Measurements from ENCODE around the gene CADM2.
A peak's percentile ranks its signal among the peaks of the same experiment; 100 is the strongest.

The CADM2 gene

DNA sequence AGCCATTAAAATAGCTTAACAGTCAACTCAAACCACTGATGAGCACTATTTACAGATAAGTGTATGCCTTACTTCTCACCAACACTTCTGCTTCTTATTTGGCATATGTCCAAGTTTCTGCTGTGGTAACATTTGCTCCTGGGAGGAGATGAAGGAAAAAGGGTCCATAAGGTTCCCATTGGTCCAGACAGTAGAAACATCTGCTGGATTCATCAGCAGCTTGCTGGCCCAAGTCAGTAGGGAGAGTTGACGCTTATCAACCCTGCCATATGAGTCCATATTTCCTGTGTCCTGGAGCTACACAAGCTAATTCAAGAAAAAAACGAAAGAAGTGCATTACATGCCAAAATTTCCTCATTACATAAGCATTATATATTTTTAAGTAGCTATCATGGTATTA lies 824.5 kb downstream of the CADM2 start:
- no peak overlapping the region for H3K9ac ChIP-seq (ENCODE audit: insufficient read length)
- no peaks in the 10 kb centered on the region for H3K9me3 ChIP-seq (ENCODE audit: low read depth, low read length)
- H3K27ac ChIP-seq: no peak overlapping the region
- H3K4me3 ChIP-seq: no peak overlapping the region
- H3K36me3 ChIP-seq (ENCODE audit: insufficient read depth, low read length): no peaks in the 10 kb centered on the region
- DNase-seq (ENCODE audit: low read depth, low spot score): no peak
- TF ChIP-seq POLR2AphosphoS5 (IDR thresholded peaks at IDR 0.05; ENCODE audit: borderline replicate concordance, low read depth, low read length): no peak
- TF ChIP-seq FOXP2 (optimal IDR thresholded peaks at IDR 0.05; ENCODE audit: control extremely low read depth, extremely low read length, insufficient read depth): no peak
- TF ChIP-seq EZH2 (IDR thresholded peaks at IDR 0.05): no peak

DNA sequence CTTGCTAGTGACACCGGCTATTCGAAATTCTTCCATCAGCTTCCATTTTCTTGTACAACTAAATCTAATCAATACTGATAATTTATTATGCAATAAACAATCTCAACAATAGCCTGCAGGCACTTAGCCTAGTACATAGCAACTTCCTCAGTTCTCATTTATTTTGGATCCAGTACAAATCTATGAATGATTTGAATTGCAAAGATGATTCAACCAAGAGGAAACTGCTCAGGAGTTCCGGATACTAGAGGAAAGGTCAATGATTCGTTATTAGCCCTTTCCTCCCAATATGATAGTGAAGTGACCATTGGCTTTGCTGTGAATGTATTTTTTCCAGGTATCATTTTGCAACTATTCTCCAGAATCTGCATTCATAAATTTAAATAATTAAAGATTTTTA lies 827.0 kb downstream of the CADM2 start:
- Histone ChIP-seq H3K9ac (ENCODE audit: insufficient read length) (no peak overlapping the region), H3K4me3 (no peak overlapping the region), H3K27ac (no peak overlapping the region), H3K9me3 (ENCODE audit: low read depth, low read length) (no peaks in the 10 kb centered on the region), H3K36me3 (ENCODE audit: insufficient read depth, low read length) (no peaks in the 10 kb centered on the region)
- no peak for TF ChIP-seq POLR2AphosphoS5 (IDR thresholded peaks at IDR 0.05; ENCODE audit: borderline replicate concordance, low read depth, low read length)
- no peak for TF ChIP-seq EZH2 (IDR thresholded peaks at IDR 0.05)
- no peak for TF ChIP-seq FOXP2 (optimal IDR thresholded peaks at IDR 0.05; ENCODE audit: control extremely low read depth, extremely low read length, insufficient read depth)
- DNase-seq (ENCODE audit: low read depth, low spot score): no peak

DNA sequence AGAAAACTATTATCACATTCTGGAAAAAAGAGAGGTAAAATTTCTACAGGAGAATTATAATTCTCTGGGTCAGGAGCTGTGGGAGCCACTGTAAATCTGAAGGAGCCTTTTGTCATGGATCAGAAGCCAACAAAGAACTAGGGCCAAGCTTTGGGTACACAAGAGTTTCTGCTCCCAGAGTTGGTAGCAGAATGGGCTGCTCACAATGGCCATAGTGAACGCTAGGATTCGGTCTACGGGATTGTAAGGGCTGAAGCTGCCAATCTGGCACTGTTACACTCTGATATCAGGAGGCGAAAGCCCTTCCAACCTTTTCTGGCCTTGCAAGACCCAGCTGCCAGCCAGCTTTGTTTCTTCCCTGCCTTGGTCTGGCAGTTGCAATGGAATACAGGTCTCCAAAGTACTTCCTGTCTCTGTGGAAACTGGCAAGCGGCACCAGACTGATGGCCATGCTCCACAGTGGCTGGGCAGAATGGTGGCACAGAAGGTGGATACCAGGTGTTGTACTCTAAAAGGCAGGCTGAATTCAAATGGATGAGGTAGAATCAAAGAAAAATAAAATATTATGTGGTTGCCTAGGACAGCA lies 831.7 kb downstream of the CADM2 start:
- Histone ChIP-seq H3K9ac (ENCODE audit: insufficient read length) (no peak overlapping the region), H3K27ac (no peak overlapping the region), H3K36me3 (ENCODE audit: insufficient read depth, low read length) (no peaks in the 10 kb centered on the region), H3K4me3 (no peak overlapping the region), H3K9me3 (ENCODE audit: low read depth, low read length) (no peaks in the 10 kb centered on the region)
- no peak for TF ChIP-seq EZH2 (IDR thresholded peaks at IDR 0.05)
- TF ChIP-seq POLR2AphosphoS5 (IDR thresholded peaks at IDR 0.05; ENCODE audit: borderline replicate concordance, low read depth, low read length): no peak
- no peak for TF ChIP-seq FOXP2 (optimal IDR thresholded peaks at IDR 0.05; ENCODE audit: control extremely low read depth, extremely low read length, insufficient read depth)
- no peak for DNase-seq (ENCODE audit: low read depth, low spot score)

DNA sequence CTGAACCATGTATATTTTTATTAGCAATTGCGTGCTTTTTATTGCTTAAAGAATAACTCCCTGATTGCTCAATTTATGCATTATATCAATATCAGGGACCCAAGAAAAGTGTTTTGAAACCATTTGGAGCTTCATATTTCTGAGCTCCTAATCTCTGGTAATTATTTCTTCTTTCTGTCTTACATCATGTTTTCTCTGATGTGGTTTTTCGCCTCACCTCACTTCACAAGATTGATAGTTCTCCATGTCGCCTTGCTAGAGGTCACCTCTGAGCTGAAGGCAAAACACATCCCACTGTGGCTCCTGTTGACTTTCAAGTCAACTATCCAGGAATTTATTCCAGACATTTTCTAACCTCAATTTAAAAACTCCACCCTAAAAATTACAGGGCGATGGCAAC lies 837.4 kb downstream of the CADM2 start:
- H3K4me3 ChIP-seq: no peak overlapping the region
- H3K9me3 ChIP-seq (ENCODE audit: low read depth, low read length): no peaks in the 10 kb centered on the region
- no peak overlapping the region for H3K27ac ChIP-seq
- no peak for DNase-seq (ENCODE audit: low read depth, low spot score)
- H3K36me3 ChIP-seq (ENCODE audit: insufficient read depth, low read length): no peaks in the 10 kb centered on the region
- no peak overlapping the region for H3K9ac ChIP-seq (ENCODE audit: insufficient read length)
- TF ChIP-seq FOXP2 (optimal IDR thresholded peaks at IDR 0.05; ENCODE audit: control extremely low read depth, extremely low read length, insufficient read depth) (no peak), POLR2AphosphoS5 (IDR thresholded peaks at IDR 0.05; ENCODE audit: borderline replicate concordance, low read depth, low read length) (no peak), EZH2 (IDR thresholded peaks at IDR 0.05) (no peak)

DNA sequence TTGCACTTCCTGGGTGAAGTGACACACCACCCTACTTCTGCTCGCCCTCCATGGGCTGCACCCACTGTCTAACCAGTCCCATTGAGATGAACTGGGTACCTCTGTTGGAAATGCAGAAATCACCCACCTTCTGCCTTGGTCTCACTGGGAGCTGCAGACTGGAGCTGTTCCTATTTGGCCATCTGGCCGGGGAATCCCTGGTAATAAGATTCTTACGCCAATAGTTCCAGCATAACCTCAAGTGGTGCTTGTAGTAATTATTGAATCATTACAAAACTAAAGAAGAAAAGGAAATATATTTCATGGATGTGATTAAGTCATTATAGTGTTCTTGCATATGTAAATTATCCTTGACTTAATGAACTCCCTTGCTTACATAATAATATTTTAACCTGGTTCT lies 841.9 kb downstream of the CADM2 start:
- H3K9me3 ChIP-seq (ENCODE audit: low read depth, low read length): no peaks in the 10 kb centered on the region
- no peaks in the 10 kb centered on the region for H3K36me3 ChIP-seq (ENCODE audit: insufficient read depth, low read length)
- no peak overlapping the region for H3K27ac ChIP-seq
- no peak for DNase-seq (ENCODE audit: low read depth, low spot score)
- no peak overlapping the region for H3K4me3 ChIP-seq
- TF ChIP-seq EZH2 (IDR thresholded peaks at IDR 0.05) (no peak), POLR2AphosphoS5 (IDR thresholded peaks at IDR 0.05; ENCODE audit: borderline replicate concordance, low read depth, low read length) (no peak), FOXP2 (optimal IDR thresholded peaks at IDR 0.05; ENCODE audit: control extremely low read depth, extremely low read length, insufficient read depth) (no peak)
- H3K9ac ChIP-seq (ENCODE audit: insufficient read length): no peak overlapping the region

DNA sequence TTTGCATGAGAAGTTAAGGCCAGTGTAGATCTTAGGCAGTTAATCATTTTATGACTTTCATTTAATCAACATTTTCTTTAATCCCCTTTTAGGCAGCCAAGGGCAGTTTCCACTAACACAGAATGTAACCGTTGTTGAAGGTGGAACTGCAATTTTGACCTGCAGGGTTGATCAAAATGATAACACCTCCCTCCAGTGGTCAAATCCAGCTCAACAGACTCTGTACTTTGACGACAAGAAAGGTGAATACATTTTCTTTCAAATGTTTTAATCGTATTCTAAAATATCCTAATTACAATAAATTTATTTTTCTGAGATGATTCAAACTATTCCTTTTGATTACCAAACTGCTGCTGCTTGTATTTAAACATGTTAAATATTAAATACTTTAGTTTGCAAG lies 843.2 kb downstream of the CADM2 start:
- Histone ChIP-seq H3K9me3 (ENCODE audit: low read depth, low read length) (no peaks in the 10 kb centered on the region), H3K27ac (no peak overlapping the region), H3K4me3 (no peak overlapping the region), H3K9ac (ENCODE audit: insufficient read length) (peak overlapping the region; percentile 1), H3K36me3 (ENCODE audit: insufficient read depth, low read length) (no peaks in the 10 kb centered on the region)
- no peak for DNase-seq (ENCODE audit: low read depth, low spot score)
- no peak for TF ChIP-seq EZH2 (IDR thresholded peaks at IDR 0.05)
- TF ChIP-seq POLR2AphosphoS5 (IDR thresholded peaks at IDR 0.05; ENCODE audit: borderline replicate concordance, low read depth, low read length): no peak
- no peak for TF ChIP-seq FOXP2 (optimal IDR thresholded peaks at IDR 0.05; ENCODE audit: control extremely low read depth, extremely low read length, insufficient read depth)

DNA sequence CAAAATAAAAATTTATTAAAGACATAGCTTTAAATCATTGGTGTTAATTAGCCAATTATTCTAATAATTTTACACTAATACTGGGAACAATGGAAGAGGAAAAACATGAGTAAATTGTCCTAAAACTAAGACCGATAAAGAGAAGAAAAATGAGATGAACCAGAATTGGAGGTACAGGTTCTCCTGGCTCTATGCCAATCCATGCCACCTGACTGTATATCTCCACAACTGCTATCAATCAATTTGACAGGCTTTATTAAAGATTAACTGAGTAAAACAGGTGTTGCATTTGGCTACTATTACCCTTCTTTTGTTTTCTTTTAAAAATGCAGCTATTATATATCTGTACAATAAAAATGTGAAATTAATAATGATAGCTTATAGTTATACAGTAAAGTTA lies 850.0 kb downstream of the CADM2 start:
- Histone ChIP-seq H3K4me3 (no peak overlapping the region), H3K27ac (no peak overlapping the region), H3K9me3 (ENCODE audit: low read depth, low read length) (no peaks in the 10 kb centered on the region), H3K36me3 (ENCODE audit: insufficient read depth, low read length) (no peaks in the 10 kb centered on the region), H3K9ac (ENCODE audit: insufficient read length) (no peak overlapping the region)
- TF ChIP-seq FOXP2 (optimal IDR thresholded peaks at IDR 0.05; ENCODE audit: control extremely low read depth, extremely low read length, insufficient read depth) (no peak), POLR2AphosphoS5 (IDR thresholded peaks at IDR 0.05; ENCODE audit: borderline replicate concordance, low read depth, low read length) (no peak), EZH2 (IDR thresholded peaks at IDR 0.05) (no peak)
- no peak for DNase-seq (ENCODE audit: low read depth, low spot score)

DNA sequence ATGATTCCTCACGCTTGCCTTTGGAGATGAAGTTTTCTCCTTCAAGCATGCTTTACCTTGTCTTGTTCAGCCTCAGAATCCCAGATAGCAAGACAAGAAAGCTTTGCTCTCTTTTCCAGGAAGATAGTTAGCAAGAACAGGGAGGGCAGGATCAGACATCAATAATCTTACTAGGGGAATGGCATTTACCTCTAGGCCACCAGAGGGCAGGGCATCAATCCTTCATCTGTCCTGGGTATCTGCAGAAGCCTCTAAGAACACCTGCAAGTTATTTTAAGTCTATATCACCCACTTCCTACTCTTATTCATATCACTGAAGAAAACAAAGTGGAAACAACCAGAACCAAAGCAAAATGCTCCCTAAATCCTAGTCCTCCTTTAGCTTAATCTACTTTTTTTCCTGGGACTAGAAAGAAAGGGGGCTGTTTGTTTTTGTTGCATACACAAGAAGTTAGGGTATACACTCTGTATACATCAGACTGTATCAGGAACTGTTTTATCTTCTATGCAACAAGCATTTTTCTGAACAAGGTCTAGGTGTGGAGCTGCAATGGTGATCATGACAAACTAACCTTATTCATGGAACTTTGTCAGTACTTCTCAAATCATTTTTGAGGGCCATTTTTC lies 862.5 kb downstream of the CADM2 start:
- no peaks in the 10 kb centered on the region for H3K9me3 ChIP-seq (ENCODE audit: low read depth, low read length)
- DNase-seq (ENCODE audit: low read depth, low spot score): no peak
- TF ChIP-seq EZH2 (IDR thresholded peaks at IDR 0.05) (no peak), POLR2AphosphoS5 (IDR thresholded peaks at IDR 0.05; ENCODE audit: borderline replicate concordance, low read depth, low read length) (no peak), FOXP2 (optimal IDR thresholded peaks at IDR 0.05; ENCODE audit: control extremely low read depth, extremely low read length, insufficient read depth) (no peak)
- H3K4me3 ChIP-seq: no peak overlapping the region
- H3K36me3 ChIP-seq (ENCODE audit: insufficient read depth, low read length): no peaks in the 10 kb centered on the region
- H3K27ac ChIP-seq: no peak overlapping the region
- no peak overlapping the region for H3K9ac ChIP-seq (ENCODE audit: insufficient read length)

All from SK-N-MC (cell line).